BE2C (cell line): ENCODE data around the gene RBP3.

Source experiments
- DNase-seq: peaks from one replicate; pipeline ENCODE4 v3.0.0-alpha.2; 2020
- H3K27me3 ChIP-seq: fragments of 250-450 bp; sonication (Bioruptor Pico); 2 replicates; pipeline ENCODE4 v1.5.1; 2020; ENCODE audit warnings: mild to moderate bottlenecking
- H3K36me3 ChIP-seq: fragments of 250-450 bp; sonication (Bioruptor Pico); 2 replicates; pipeline ENCODE4 v1.5.1; 2020; ENCODE audit warnings: mild to moderate bottlenecking
- H3K4me1 ChIP-seq: fragments of 250-450 bp; sonication (Bioruptor Pico); 2 replicates; pipeline ENCODE4 v1.5.1; 2020
- H3K4me3 ChIP-seq: 2 replicates; pipeline ENCODE4 v1.5.1; 2011; ENCODE audit warnings: low read depth, low read length
- H3K9me3 ChIP-seq: fragments of 250-450 bp; sonication (Bioruptor Pico); 2 replicates; pipeline ENCODE4 v1.5.1; 2020
- TF ChIP-seq, protein P1 (sequence below): IDR thresholded peaks from 2 replicates; pipeline ENCODE4 v1.5.1; 2012; ENCODE audit warnings: mild to moderate bottlenecking, low read depth, low read length

The RBP3 gene

DNA sequence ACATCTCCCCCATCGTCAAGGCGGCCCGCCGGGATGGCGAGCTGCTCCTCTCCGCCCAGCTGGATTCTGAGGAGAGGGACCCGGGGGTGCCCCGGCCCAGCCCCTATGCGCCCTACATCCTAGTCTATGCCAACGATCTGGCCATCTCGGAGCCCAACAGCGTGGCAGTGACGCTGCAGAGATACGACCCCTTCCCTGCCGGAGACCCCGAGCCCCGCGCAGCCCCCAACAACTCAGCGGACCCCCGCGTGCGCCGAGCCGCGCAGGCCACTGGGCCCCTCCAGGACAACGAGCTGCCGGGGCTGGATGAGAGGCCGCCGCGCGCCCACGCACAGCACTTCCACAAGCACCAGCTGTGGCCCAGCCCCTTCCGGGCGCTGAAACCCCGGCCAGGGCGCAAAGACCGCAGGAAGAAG, 38.1 kb upstream of the RBP3 start:
- H3K4me1 ChIP-seq = no peaks in the 10 kb centered on the region
- H3K9me3 ChIP-seq = no peaks in the 10 kb centered on the region
- no peak for DNase-seq
- no peaks in the 10 kb centered on the region for H3K27me3 ChIP-seq
- TF ChIP-seq, protein P1, sequence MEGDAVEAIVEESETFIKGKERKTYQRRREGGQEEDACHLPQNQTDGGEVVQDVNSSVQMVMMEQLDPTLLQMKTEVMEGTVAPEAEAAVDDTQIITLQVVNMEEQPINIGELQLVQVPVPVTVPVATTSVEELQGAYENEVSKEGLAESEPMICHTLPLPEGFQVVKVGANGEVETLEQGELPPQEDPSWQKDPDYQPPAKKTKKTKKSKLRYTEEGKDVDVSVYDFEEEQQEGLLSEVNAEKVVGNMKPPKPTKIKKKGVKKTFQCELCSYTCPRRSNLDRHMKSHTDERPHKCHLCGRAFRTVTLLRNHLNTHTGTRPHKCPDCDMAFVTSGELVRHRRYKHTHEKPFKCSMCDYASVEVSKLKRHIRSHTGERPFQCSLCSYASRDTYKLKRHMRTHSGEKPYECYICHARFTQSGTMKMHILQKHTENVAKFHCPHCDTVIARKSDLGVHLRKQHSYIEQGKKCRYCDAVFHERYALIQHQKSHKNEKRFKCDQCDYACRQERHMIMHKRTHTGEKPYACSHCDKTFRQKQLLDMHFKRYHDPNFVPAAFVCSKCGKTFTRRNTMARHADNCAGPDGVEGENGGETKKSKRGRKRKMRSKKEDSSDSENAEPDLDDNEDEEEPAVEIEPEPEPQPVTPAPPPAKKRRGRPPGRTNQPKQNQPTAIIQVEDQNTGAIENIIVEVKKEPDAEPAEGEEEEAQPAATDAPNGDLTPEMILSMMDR = no peak
- no peaks in the 10 kb centered on the region for H3K36me3 ChIP-seq
- no peak overlapping the region for H3K4me3 ChIP-seq

DNA sequence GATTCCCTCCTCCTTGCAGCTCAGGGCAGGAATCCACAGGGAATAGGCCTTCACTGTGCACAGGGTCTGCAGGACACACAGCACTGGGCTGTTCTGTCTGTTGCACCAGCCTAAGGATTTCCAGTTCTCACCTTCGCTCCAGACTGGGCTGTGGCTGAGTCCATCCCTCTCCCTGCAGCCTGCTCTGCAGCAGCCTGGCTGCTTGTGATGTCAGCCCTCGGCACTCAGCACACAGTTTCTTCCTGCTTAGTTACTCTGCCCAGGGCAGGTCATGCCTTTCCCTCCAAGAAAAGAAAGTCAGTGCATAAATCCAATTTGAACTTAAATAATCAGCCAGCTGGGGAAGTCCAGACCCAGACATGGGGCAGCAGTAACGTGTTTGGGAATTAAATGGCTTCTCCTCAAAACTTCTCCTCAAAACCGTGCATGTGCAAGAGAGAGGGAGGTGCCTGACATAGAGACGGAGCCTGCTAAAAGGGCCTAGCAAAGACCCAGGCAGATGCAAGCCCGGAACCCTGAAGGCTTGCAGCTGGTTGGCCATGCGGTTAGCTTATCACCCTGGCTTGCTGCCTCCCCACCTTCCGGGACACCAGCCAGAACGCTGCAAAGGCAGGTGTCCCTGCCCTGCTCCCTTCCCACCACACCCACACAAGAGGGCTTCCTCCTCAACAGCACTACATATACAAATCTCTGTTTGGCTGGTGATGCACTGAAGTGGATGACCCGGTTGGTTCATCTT, 36.8 kb upstream of the RBP3 start:
- Histone ChIP-seq H3K4me1 (no peaks in the 10 kb centered on the region), H3K9me3 (no peaks in the 10 kb centered on the region), H3K4me3 (no peak overlapping the region), H3K36me3 (no peaks in the 10 kb centered on the region), H3K27me3 (no peaks in the 10 kb centered on the region)
- peak; percentile 55 for DNase-seq
- TF ChIP-seq, protein P1 = no peak

DNA sequence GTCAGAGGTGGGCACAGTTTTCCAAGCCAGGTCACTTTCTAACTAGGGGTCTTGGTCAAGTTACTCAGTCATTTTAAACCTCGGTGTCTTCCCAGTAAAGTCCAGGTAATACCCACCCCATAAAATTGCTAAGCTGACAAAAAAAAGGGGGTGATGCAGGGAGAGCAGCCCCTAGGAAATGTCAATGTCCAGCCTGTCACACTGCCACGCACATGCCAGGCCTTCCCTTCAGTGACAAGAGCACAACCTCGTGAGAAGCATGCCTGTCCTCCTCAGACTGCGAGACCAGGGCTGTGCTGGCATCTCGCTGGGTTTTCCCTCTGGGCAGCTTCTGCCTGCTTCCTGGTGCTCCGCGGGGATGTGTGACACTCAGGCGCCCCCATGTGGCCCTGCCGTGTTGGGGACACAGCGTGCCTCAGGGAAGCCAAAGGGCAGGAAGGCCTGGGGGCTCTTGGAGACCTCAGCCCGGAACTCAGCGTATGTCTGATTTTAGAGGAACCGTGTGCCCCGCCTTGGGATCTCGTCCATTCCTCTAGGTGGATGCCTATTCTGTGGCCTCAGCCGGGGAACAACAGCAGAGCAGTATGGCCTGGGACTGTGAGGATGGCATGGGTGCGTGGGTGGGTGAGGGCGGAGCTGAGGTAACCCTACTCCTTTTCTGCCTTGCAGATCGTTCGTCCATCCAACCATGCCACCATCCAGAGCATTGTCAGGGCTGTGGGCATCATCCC, 36.1 kb upstream of the RBP3 start:
- TF ChIP-seq, protein P1 = peak; percentile 87
- H3K4me3 ChIP-seq = no peak overlapping the region
- no peaks in the 10 kb centered on the region for H3K36me3 ChIP-seq
- H3K27me3 ChIP-seq = no peaks in the 10 kb centered on the region
- peak; percentile 87 for DNase-seq
- no peaks in the 10 kb centered on the region for H3K4me1 ChIP-seq
- H3K9me3 ChIP-seq = no peaks in the 10 kb centered on the region

DNA sequence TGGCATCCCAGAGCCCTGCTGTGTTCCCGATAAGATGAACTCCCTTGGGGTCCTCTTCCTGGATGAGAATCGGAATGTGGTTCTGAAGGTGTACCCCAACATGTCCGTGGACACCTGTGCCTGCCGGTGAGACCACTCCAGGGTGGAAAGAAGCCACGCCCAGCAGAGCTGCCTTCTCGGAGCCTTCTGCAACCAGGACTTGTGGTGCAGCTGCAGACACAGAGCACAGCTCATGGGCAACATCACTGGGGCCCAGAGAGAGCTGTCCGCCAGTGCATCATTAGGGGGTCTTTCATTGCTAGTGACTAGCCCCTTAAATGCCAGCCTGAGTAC, 35.5 kb upstream of the RBP3 start:
- Histone ChIP-seq H3K36me3 (no peaks in the 10 kb centered on the region), H3K4me3 (no peak overlapping the region), H3K27me3 (no peaks in the 10 kb centered on the region), H3K4me1 (no peaks in the 10 kb centered on the region), H3K9me3 (no peaks in the 10 kb centered on the region)
- DNase-seq = no peak
- TF ChIP-seq, protein P1 = no peak

DNA sequence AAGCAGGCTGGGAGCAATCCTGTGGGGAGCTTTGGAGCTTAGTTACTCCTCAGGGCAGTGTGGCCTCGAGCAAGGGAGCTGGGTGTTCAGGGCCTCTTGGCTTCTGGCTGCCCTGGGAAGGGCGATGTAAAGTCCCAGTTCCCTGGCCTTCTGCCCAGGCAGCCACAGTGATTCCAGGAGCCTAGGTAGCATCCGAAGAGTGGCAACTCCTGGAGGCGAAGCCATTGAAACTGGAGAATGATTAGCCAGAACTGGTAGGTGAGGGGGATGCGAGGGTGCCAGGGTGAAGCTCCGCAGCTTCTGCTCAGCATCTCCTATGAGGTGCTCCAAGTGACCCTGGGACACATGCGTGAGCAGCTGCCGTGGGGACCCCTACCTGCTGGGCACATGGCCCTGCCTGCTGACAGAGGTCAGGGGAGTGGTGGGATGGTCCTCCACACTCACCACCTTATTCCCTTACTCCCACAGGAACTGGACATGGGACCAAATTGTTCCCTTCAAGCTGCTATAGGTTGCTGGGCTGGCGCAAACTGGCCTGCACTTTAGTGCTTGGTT, 33.7 kb upstream of the RBP3 start:
- no peak overlapping the region for H3K4me3 ChIP-seq
- no peaks in the 10 kb centered on the region for H3K27me3 ChIP-seq
- H3K4me1 ChIP-seq = no peaks in the 10 kb centered on the region
- no peak for DNase-seq
- H3K9me3 ChIP-seq = no peaks in the 10 kb centered on the region
- TF ChIP-seq, protein P1 = no peak
- H3K36me3 ChIP-seq = no peaks in the 10 kb centered on the region

DNA sequence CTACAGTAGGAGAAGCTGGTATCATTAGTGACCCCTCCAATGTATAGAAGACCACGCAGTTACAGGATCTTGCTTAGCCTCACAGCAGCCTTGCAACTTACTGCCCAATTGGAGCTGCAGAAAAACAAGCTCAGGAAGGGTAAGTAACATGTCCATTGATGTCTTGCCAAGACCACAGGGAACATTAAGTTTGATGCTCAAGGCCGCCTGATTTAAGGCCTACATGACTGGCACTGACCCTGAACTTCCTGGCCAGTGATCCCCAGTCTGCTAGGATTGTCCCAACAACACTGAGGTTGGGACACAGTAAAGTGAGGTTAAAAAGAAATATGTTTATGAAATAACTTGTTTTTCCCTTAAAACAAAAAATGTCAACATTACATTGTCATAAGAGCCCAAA, 32.7 kb upstream of the RBP3 start:
- no peak overlapping the region for H3K4me3 ChIP-seq

More for the DNA sequence above, 32.7 kb upstream of the RBP3 start:
- DNase-seq = no peak
- no peaks in the 10 kb centered on the region for H3K9me3 ChIP-seq
- H3K27me3 ChIP-seq = no peaks in the 10 kb centered on the region
- TF ChIP-seq, protein P1 = no peak
- no peaks in the 10 kb centered on the region for H3K36me3 ChIP-seq
- no peaks in the 10 kb centered on the region for H3K4me1 ChIP-seq
